Lower leg skin (tissue), 3 donors: Measurements from ENCODE around the gene SAPCD2.

ENCODE experiments used
- CTCF ChIP-seq, 3 donors: fragments of 450-650 bp; IDR thresholded peaks; one replicate each; pipeline ENCODE4 v1.5.1; 2016; ENCODE audit warnings: antibody characterized with exemption in 3 of 3, mild to moderate bottlenecking in 3 of 3, moderate library complexity in 2 of 3
- POLR2A ChIP-seq, 2 donors: fragments of 450-650 bp; IDR thresholded peaks; one replicate each; pipeline ENCODE4 v1.6.1; 2016 to 2017; ENCODE audit warnings: antibody characterized with exemption in 2 of 2, mild to moderate bottlenecking in 1 of 2, moderate library complexity in 1 of 2

GRCh38 chr9:137097761-137098462 lies 27.6 kb upstream of the SAPCD2 start:
- TF ChIP-seq POLR2A (IDR thresholded peaks at IDR 0.05) (no peak), CTCF (IDR thresholded peaks at IDR 0.05) (no peak)
